Measurements from ENCODE around the gene ATXN3.
"Not testable (repeated sequence)": the region's sequence is repeated elsewhere in the genome, so short reads cannot be mapped to it uniquely, and the experiment has no call there.

ATXN3 gene

DNA sequence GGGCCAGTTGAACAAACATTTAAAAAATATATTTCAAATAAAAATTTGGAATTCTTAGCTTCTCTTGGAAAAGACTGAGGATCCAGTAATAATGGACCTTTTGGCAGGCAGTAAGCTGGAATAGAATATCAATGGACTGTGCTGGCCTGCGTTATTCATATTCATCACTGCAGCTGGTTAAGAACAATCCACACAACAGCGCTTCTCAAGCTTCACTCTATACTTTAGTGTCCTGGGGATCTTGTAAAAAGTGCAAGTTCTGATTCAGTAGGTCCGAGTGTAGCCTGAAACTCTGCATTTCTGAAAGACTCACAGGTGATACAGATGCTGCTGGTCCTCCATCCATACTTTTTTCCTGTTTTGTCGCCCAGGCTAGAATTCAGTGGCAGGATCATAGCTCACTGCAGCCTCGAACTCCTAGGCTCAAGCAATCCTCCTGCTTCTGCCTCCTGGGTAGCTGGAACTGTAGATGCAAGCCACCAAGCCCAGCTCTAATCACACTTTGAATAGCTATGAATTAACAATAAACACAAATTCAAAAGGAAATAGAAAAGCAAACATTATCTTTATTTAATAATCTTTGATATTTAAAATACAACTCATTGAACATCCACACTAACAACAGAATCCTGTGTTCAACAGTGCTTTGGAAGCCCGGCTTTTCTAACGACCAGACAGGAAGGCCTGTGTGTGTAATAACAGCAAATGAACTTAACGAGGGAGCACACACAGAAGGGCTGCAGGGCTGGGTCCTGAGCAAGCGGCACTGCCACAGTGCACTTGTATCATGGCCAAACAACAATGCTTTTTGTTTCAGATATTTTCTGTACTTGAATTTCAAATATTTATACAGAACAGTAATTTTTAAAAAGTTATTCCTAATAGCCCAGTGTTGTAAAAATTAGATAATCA lies 48.1 kb downstream of the ATXN3 start:
- no peak for DNase-seq

DNA sequence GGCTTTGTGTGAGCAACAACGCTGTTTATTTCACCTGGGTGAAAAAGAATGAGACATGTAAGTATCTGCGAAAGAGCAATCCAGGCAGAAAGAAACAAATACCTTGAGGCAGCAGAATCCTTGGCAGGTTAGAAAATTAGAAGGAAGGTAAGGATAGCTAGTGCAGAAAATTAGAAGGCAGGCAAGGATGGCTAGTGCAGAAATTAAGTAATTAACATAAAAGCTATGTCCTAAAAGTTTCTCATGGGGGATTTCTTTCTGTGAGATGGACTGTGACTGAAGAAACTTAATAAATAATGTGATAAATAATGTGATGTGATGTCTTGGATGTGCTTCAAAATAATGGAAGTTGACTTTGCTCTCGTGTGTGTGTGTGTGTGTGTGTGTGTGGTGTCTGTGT lies 56.6 kb downstream of the ATXN3 start:
- DNase-seq, result no peak

DNA sequence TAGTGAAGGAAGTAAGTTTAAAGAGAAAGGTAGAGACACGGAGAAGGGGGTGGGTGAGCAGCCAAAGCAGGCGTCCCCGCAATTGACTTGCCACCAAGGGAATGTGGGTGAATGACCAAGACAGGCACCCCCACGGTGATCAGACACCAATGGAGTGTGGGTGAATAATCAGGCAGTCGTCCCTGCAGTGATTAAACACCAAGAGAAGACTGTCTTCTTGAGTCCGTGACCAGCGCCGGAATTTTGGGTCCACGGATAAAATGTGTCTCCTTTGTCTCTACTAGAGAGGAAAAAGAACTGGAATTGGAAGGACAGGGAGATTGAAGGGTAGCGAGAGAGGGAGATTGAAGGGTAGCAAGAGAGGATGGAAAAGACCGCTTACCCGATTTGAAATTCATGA lies 57.2 kb downstream of the ATXN3 start:
- not testable (repeated sequence) for DNase-seq

DNA sequence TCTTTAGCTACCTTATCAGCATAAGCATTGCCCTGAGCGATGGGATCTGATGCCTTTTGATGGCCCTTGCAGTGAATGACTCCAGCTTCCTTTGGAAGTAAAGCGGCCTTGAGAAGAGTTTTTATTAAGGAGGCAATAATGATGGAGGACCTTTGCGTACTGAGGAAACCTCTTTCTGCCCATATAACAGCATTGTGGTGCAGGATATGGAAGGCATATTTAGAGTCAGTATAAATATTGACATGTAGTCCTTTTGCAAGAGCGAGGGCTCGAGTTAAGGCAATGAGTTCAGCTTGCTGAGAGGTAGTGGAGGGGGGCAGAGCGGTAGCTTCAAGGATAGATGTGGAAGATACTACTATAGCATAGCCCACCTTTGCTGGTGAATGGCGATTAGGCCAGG lies 60.5 kb downstream of the ATXN3 start:
- DNase-seq, result not testable (repeated sequence)

DNA sequence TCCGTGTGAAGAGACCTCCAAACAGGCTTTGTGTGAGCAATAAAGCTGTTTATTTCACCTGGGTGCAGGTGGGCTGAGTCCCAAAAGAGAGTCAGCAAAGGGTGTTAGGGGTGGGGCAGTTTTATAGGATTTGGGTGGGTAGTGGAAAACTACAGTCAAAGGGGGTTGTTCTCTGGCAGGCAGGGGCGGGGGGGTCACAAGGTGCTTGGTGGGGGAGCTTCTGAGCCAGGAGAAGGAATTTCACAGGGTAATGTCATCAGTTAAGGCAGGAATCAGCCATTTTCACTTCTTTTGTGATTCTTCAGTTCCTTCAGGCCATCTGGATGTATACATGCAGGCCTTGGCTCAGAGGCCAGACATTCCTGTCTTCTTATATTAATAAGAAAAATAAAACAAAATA lies 64.6 kb downstream of the ATXN3 start:
- DNase-seq, result not testable (repeated sequence)

DNA sequence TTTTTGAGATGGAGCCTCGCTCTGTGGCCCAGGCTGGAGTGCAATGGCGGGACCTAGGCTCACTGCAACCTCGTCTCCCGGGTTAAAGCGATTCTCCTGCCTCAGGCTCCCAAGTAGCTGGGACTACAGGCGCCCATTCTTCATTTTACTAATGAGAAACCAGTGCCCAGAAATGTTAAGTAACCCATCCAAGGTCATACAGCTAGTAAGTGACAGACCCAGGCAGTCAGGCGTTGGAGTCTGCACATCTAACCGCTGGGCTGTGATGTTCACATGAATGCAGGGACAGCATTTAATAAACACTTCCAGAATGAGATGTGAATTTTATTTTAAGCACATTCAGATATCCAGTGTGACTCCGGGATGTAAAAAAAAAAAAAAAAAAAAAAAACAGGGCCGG lies 65.2 kb downstream of the ATXN3 start:
- no peak for DNase-seq

DNA sequence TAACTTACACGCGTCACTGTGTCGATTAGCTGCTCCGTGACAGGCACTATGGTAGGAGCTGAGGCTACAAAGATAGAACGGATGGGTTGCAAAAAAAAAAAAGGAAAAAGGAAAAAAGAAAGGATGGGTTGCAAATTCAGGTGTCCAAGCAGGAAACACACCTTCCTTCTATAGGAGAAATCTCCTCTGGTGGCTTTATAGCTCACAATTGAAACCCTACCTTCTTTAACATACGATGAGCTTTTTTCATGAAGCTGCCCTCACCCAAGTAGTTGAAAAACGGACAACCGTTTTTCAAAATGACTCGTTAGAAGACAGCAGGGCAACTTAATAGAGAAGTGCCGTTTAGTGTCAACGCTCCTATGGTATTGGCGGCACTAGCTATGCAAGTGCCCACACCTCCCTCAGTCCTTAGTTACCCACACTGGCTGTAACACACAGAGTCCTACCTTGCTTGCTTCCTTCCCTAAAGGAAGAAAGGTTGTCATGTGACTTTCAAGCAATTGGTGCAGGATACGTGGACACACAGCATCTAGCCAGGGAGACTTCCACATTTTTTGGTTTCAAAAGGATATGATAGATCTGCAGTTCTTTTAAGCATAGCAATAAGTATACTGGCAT lies 65.8 kb downstream of the ATXN3 start:
- DNase-seq, result peak; percentile 34

DNA sequence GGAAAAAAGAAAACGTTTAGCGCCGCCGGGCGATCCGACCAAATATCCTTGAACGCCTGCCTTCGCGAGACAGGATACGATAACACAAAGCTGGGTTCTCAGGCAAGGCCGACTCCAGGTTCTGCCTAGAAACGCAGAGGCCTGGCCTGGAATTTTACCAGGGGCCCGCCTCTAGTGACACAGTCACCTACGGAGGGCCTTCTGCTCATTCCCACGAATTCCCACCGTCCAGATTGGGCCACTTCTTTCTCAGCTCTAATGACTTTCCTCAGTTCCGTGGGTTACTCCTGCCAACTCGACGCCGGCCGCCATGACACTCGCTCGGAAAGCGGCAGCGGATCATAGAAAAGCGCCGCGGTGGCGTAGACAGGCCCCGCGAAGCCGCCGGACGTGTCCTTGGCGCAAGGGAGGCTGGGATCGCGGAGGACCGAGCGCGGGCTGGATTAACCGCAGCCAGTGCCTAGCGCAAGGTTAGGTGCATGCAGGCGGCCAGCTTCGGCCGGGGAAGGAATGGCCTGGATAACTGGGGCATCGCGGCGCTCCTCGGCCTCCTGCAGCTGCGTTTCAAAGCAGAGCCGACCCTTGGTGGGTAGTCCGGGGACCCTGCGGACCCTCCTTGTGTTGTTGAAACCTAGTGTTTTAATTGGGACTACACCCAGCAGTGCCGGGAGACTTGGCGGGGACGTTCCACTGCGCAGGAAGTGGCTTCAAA lies 66.5 kb downstream of the ATXN3 start, which contains the start of gene TRIP11:
TSS of gene TRIP11 (minus strand) at position 341 of the 712 bp plus-strand sequence. CDS start 374 bp downstream, outside the sequence.
- peak; percentile 84 for DNase-seq

DNA sequence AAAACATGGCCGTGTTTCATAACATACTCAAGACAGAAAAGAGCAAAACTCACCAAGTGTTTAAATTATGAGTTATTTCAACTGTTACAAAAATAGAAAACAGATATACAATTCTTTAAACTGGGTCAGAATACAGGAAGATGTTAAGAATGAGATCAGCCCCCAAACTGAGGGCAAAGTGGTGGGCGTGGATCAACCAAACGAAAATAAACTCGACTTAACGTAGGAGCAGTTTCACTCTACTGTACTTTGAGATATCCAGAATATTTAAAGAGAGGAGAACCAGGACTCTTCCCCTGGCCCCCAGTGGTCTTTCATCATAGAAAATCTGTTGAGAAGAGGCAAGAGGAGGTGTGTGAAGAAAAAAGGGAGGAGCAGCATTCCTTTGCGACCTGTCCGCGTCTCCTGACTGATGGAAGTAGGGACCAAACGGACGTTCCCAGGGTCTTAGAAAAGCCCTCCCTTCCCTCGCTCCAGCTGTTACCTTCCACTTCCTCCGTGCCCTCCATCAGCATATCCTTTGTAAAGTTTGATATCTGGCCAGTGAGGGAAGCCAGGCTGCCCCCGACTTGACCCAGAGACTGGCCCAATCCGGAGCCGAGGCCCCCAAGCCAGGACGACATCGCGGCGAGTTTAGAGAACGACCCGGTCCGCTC lies 67.2 kb downstream of the ATXN3 start:
- DNase-seq, result peak; percentile 40

DNA sequence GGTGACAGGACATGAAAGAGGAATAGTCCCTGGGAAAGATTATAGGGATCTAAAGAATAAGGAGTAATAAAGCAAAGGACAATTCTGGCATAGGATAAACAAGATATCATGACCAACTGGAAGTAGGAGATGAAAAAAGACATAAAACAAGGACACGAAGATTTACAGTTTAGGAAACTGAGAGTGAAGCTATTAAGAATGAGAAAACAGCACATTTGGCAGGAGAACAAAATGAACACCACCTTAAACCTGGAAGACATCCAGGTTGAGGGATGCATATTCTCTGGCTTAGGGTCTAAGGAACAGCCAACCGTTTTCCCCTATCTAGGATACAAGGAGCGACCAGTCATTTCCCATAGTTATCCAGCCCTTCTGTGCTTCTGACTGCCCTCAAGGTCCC lies 68.4 kb downstream of the ATXN3 start:
- DNase-seq, result no peak

DNA sequence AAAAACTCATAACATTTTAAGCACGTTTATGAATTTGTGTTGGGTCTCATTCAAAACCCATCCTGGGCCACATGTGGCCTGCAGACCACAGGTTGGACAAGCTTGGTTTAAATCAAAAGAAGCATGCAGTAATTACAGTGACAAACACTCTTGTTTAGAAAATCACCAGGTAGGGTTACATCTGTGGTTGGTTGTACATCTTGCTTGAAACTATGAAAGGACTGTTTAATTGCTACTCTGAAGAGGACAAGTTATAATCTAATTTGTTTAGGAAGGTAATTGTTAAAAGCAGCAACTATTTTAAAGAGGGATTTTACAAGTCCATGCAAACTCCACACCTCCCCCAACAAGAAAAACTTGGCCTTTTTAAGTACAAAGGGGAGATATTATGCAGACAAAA lies 70.5 kb downstream of the ATXN3 start:
- DNase-seq, result no peak

DNA sequence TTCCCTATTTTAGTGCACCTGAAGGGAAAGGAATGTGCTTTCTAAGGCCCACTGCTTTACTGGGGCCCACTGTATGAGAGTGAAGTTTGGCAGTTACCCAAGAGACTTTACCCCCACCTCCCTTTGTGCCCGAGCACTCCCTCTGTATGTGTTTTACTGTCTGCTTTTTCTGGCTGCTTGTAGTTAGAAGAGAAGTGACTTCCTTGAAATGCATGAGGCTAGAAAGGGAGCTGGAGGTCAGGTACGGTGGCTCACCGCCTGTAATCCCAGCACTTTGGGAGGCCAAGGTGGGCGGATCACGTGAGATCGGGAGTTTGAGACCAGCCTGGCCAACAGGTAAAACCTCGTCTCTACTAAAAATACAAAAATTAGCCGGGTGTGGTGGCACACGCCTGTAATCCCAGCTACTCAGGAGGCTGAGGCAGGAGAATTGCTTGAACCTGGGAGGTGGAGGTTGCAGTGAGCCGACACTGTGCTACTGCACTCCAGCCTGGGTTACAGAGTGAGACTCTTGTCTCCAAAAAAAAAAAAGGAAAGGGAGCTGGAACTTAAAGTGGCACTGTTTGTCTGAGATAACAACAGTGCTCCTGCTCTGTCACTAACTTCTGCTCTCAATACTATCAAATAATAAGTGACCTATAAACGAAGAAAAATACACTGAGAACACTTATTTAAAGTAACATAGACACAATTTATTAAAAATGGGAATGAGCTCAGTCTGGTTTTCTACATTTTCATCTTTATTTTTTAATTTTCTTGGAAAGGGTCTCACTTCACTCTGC lies 72.3 kb downstream of the ATXN3 start:
- no peak for DNase-seq

DNA sequence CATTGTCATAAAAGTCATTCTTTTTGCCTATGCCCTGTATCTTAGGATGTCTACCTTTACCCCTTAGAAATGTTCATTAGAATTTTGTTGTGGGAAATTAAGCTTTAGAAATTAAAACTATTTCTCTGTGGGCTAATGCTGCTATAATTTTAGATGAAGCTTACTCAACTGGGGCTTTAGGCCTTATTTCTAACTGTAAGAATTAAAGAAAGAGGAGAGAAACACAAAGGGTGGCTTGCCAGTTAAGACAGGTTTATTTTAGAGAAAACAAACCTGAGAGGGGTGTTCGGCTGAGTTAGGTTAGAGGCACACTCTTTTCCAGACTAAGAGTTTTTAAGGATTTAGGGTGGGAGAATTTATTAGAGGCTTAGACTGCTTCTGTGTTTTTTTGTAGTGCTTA lies 72.9 kb downstream of the ATXN3 start:
- DNase-seq, result no peak

DNA sequence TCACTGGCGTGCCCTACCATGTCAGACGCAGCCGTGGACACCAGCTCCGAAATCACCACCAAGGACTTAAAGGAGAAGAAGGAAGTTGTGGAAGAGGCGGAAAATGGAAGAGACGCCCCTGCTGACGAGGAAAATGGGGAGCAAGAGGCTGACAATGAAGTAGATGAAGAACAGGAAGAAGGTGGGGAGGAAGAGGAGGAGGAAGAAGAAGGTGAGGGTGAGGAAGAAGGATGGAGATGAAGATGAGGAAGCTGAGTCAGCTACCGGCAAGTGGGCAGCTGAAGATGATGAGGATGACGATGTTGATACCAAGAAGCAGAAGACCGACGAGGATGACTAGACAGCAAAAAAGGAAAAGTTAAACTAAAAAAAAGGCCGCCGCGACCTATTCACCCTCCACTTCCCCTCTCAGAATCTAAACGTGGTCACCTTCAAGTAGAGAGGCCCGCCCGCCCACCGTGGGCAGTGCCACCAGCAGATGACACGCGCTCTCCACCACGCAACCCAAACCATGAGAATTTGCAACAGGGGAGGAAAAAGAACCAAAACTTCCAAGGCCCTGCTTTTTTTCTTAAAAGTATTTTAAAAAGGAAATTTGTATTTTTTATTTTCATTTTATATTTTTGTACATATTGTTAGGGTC lies 79.7 kb downstream of the ATXN3 start:
- no peak for DNase-seq

DNA sequence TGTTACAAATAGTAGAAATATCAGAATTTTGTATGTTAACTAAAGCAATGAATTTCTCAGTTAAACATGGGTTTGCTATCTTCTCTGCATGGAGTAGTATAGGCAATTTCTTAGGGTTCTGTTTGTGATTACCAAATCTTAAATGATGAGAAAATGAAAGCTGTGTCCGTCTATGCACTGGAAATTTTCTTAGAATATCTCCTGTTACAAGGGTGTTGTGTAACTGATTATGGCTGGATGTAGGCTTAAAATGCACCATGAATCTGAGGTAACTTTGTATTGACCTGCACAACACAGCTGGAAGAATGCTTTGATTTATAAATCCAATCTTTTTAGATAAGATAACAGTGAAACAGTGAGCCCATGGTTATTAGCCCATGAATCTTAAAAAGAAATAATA lies 84.3 kb downstream of the ATXN3 start:
- DNase-seq, result no peak

DNA sequence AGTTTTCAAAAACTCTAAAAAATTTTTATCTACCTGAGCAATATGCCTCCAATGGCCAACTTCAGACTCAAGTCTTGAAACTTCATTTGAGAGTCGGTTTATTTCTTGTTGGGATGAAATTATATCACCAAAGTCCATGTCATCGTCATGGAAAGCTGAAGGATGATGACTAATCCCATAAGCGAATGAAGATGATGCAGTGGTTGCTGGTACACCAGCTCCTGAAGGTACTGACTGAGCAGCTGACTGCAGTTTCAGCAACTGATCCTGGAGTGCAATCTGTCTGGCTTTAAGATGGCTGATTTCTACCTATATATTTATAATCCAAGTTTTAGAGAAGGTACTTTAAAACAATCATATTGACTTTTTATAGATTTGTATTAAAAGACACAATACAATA lies 84.9 kb downstream of the ATXN3 start:
- no peak for DNase-seq

DNA sequence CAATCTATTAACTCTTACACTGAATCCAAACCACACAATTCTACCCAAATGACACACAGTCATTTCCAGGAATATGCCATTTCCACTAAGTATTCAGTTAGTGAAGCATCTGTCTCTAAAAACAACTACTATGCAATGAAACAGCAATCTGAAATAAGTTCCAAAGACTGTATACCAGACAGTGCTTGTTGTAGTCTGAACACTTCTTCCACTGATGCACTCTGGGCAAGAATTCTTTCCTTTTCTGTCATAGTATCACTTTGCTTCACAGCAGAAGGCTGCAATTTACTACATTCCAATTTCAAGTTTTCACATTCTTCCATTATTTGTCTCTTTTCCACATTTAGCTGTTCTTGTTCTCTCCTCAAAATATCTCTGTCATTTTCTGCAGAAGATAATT lies 92.3 kb downstream of the ATXN3 start:
- DNase-seq, result no peak

DNA sequence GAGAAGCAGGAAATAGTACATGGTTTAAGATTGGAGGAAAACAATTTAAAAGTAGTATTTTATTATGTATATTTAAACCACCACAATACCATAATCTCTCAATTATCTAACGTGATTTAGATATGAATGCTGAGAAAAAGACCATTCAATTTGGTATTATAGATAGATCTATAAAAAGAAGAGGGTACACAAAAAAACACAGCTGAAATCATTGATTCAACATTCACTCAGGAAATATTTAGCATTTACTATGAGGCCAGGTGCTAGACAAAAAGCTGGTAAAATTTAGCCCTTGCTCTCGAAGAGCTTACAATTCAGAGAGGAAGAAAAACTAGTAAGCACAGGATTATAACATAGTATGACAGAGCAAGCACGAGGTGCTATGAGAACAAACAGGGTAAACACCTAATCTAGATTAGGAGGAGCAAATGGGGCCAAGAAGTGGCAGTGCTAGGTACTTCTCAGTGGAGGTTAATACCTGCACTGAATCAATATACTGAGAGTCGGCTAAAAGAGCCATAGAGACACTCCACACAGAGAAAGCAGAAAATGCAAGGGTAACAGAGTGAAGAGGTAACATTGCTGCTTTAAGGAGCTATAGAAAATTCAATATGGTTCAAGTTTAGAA lies 94.1 kb downstream of the ATXN3 start:
- no peak for DNase-seq

DNA sequence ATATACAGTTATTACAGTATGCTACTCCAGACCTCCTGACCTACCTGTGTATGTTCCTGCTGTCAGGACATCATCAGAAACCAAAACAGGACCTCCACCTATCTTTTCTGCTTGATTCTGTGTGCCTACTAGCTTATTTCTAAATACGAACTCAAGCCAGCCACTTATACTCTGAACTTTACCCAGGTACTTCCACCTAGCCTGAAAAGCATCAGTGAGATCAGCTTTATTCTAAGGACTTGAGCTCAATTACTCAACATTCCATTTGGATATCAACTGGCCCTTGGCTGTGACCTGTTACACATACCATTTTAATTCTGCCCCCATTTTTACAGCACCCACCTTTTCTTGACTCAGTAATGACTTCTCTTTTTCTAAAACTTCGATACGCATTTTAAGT lies 95.7 kb downstream of the ATXN3 start:
- DNase-seq, result no peak

DNA sequence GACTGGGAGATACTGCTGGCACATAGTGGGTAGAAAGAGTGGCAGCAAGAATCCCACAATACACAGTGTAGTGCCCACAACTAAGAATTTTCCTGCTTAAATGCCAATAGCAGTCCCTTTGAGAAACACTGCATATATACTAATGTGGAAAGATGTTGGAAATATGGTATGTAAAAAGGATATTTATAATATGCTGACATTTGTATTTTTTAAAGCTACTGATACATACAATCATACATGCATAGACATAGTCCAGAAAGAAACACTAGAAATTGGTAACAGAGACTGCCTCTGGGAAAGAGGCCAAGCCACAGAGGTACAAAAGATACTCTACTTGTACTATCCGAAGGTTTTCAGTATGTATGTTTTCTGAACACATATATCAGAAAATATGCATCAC lies 96.8 kb downstream of the ATXN3 start:
- no peak for DNase-seq
